OCI-LY1 (cell line): ENCODE data around the gene LPAR1.

Experiments
- H2AFZ ChIP-seq: fragments of 200-600 bp; sonication (generic), shearing (Covaris generic); 2 replicates; pipeline ENCODE4 v1.6.0; 2014; ENCODE audit warnings: antibody characterized with exemption, mild to moderate bottlenecking, low read length
- H3F3A ChIP-seq: fragments of 200-600 bp; sonication (generic), shearing (Covaris generic); 2 replicates; pipeline ENCODE4 v1.6.0; 2014; ENCODE audit warnings: mild to moderate bottlenecking, antibody characterized with exemption, low read length, moderate library complexity; ENCODE audit not compliant: insufficient read depth
- H3K27ac ChIP-seq: fragments of 200-600 bp; sonication (generic); 2 replicates; pipeline ENCODE4 v1.5.1; 2014; ENCODE audit warnings: low read length, mixed run types, mild to moderate bottlenecking, low read depth; ENCODE audit not compliant: poor library complexity, severe bottlenecking
- H3K27me3 ChIP-seq: fragments of 200-600 bp; sonication (generic); 2 replicates; pipeline ENCODE4 v1.6.0; 2014; ENCODE audit warnings: antibody characterized with exemption, mild to moderate bottlenecking, low read length, moderate library complexity; ENCODE audit not compliant: insufficient read depth
- H3K36me3 ChIP-seq: fragments of 200-600 bp; sonication (generic); 2 replicates; pipeline ENCODE4 v1.6.1; 2014; ENCODE audit warnings: mild to moderate bottlenecking, antibody characterized with exemption, low read length, moderate library complexity, mixed read lengths; ENCODE audit not compliant: insufficient read depth
- H3K4me1 ChIP-seq: fragments of 200-600 bp; sonication (generic); 2 replicates; pipeline ENCODE4 v1.5.1; 2014; ENCODE audit warnings: mild to moderate bottlenecking, low read length, moderate library complexity; ENCODE audit not compliant: insufficient read depth, severe bottlenecking
- H3K4me2 ChIP-seq: fragments of 200-600 bp; sonication (generic), shearing (Covaris generic); 2 replicates; pipeline ENCODE4 v1.6.1; 2014; ENCODE audit warnings: low read length
- H3K4me3 ChIP-seq: fragments of 200-600 bp; sonication (generic); 2 replicates; pipeline ENCODE4 v1.5.1; 2014; ENCODE audit warnings: low read length, low read depth, mild to moderate bottlenecking, mixed read lengths; ENCODE audit not compliant: poor library complexity, severe bottlenecking
- H3K79me2 ChIP-seq: fragments of 200-600 bp; shearing (Covaris generic); 2 replicates; pipeline ENCODE4 v1.6.1; 2016; ENCODE audit warnings: mixed run types, low read length, mixed read lengths; ENCODE audit not compliant: insufficient read depth
- H3K9ac ChIP-seq: fragments of 200-600 bp; sonication (generic), shearing (Covaris generic); 2 replicates; pipeline ENCODE4 v1.6.1; 2014; ENCODE audit warnings: mild to moderate bottlenecking, low read length, mixed read lengths
- H3K9me2 ChIP-seq: fragments of 200-600 bp; sonication (generic), shearing (Covaris generic); 2 replicates; pipeline ENCODE4 v1.6.1; 2014; ENCODE audit warnings: low read depth, mild to moderate bottlenecking, low read length, mixed read lengths
- H3K9me3 ChIP-seq: fragments of 200-600 bp; shearing (Covaris generic); 2 replicates; pipeline ENCODE4 v1.6.1; 2014; ENCODE audit warnings: low read length, mixed read lengths
- H4K20me1 ChIP-seq: fragments of 200-600 bp; sonication (generic), shearing (Covaris generic); 2 replicates; pipeline ENCODE4 v1.6.0; 2016; ENCODE audit warnings: mild to moderate bottlenecking, low read length; ENCODE audit not compliant: insufficient read depth
- CTCF ChIP-seq: fragments of 200-600 bp; sonication (generic), shearing (Covaris generic); IDR thresholded peaks from 2 replicates; pipeline ENCODE4 v1.5.1; 2017; ENCODE audit warnings: mild to moderate bottlenecking, antibody characterized with exemption, low read length, moderate library complexity, mixed read lengths
- EZH2 ChIP-seq: fragments of 200-600 bp; sonication (generic), shearing (Covaris generic); IDR thresholded peaks from 2 replicates; pipeline ENCODE4 v1.8.0; 2017; ENCODE audit warnings: borderline replicate concordance, mixed run types, mild to moderate bottlenecking, antibody characterized with exemption, low read length, moderate library complexity, mixed read lengths

Gene LPAR1

GRCh38 chr9:110954822-110955291 is 83.4 kb downstream of the LPAR1 start:
- no peak overlapping the region for H3K27ac ChIP-seq
- H3K4me1 ChIP-seq = no peaks in the 10 kb centered on the region
- no peaks in the 10 kb centered on the region for H3K27me3 ChIP-seq
- H3K79me2 ChIP-seq = no peaks in the 10 kb centered on the region
- no peak overlapping the region for H2AFZ ChIP-seq
- no peaks in the 10 kb centered on the region for H3K36me3 ChIP-seq
- no peaks in the 10 kb centered on the region for H4K20me1 ChIP-seq
- H3K4me3 ChIP-seq = no peak overlapping the region
- H3K4me2 ChIP-seq = no peak overlapping the region
- no peaks in the 10 kb centered on the region for H3K9me2 ChIP-seq
- no peaks in the 10 kb centered on the region for H3F3A ChIP-seq
- TF ChIP-seq CTCF (no peak), EZH2 (no peak)
- no peaks in the 10 kb centered on the region; the same call in 1 of the 2 replicates for H3K9me3 ChIP-seq
- no peak overlapping the region for H3K9ac ChIP-seq

- TF ChIP-seq EZH2 (no peak), CTCF (no peak)
- no peak overlapping the region for H3K27ac ChIP-seq
- H3K4me2 ChIP-seq = no peak overlapping the region
- H3K9me3 ChIP-seq = no peaks in the 10 kb centered on the region; the same call in 1 of the 2 replicates
- no peaks in the 10 kb centered on the region for H3K27me3 ChIP-seq
- no peaks in the 10 kb centered on the region for H3K4me1 ChIP-seq
- no peak overlapping the region for H2AFZ ChIP-seq
- H3K79me2 ChIP-seq = no peaks in the 10 kb centered on the region
- no peaks in the 10 kb centered on the region for H3F3A ChIP-seq
- no peak overlapping the region for H3K4me3 ChIP-seq
- no peaks in the 10 kb centered on the region for H4K20me1 ChIP-seq
- H3K36me3 ChIP-seq = no peaks in the 10 kb centered on the region
- H3K9ac ChIP-seq = no peak overlapping the region
- no peaks in the 10 kb centered on the region for H3K9me2 ChIP-seq
These were observed 85.8 kb downstream of the LPAR1 start for GRCh38 chr9:110952540-110952859.

GRCh38 chr9:110951805-110952539 is 86.3 kb downstream of the LPAR1 start:
- H3K9me3 ChIP-seq = no peaks in the 10 kb centered on the region; the same call in 1 of the 2 replicates
- no peaks in the 10 kb centered on the region for H3K9me2 ChIP-seq
- H3K79me2 ChIP-seq = no peaks in the 10 kb centered on the region
- H3F3A ChIP-seq = no peaks in the 10 kb centered on the region
- no peak overlapping the region for H3K4me3 ChIP-seq
- no peak overlapping the region for H3K27ac ChIP-seq
- H3K4me1 ChIP-seq = no peaks in the 10 kb centered on the region
- no peak for TF ChIP-seq CTCF
- no peak for TF ChIP-seq EZH2
- no peak overlapping the region for H3K9ac ChIP-seq
- H3K27me3 ChIP-seq = no peaks in the 10 kb centered on the region
- H2AFZ ChIP-seq = no peak overlapping the region
- no peaks in the 10 kb centered on the region for H3K36me3 ChIP-seq
- no peaks in the 10 kb centered on the region for H4K20me1 ChIP-seq
- no peak overlapping the region for H3K4me2 ChIP-seq
